ENCODE data around the gene UBE3D. TPM values are rescaled to one million over a fixed set of nuclear protein-coding genes. Genes with fewer than 3 reads are reported as not detected.

Gene UBE3D
- total RNA-seq, 4 donors from 2014 or later: 11.0 to 14.8 (median 12.5) TPM

DNA sequence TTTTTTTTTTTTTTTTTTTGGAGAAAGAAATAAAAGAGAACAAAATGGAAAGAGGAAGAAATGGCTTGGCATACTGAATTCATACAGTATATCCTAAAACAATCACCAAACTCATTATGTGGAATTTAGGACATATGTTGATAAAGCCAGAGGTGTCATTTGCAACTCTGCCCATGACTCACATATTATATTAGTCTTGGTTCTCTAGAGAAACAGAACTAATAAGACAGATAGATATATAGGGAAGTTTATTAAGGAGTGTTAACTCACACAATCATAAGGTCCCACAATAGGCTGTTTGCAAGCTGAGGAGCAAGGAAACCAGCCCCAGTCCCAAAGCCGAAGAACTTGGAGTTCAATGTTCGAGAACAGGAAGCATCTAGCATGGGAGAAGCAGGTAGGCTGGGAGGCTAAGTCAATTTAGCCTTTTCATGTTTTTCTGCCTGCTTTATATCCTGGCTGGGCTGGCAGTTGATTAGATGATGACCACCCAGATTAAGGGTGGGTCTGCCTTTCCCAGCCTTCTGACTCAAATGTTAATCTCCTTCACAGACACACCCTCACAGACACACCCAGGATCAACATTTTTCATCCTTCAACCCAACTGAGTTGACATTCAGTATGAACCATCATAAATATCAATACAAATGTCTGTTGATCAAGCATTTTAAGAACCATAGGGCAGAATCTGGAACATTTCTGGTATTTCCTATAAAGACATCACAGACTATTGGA is 102.3 kb downstream of the UBE3D start:
- H3K27me3 ChIP-seq: no peaks in the 10 kb centered on the region
- TF ChIP-seq, protein P1, sequence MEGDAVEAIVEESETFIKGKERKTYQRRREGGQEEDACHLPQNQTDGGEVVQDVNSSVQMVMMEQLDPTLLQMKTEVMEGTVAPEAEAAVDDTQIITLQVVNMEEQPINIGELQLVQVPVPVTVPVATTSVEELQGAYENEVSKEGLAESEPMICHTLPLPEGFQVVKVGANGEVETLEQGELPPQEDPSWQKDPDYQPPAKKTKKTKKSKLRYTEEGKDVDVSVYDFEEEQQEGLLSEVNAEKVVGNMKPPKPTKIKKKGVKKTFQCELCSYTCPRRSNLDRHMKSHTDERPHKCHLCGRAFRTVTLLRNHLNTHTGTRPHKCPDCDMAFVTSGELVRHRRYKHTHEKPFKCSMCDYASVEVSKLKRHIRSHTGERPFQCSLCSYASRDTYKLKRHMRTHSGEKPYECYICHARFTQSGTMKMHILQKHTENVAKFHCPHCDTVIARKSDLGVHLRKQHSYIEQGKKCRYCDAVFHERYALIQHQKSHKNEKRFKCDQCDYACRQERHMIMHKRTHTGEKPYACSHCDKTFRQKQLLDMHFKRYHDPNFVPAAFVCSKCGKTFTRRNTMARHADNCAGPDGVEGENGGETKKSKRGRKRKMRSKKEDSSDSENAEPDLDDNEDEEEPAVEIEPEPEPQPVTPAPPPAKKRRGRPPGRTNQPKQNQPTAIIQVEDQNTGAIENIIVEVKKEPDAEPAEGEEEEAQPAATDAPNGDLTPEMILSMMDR (IDR thresholded peaks at IDR 0.05): no peak
- TF ChIP-seq POLR2A (IDR thresholded peaks at IDR 0.05): no peak
- no peak for DNase-seq
- H3K4me3 ChIP-seq (replicated peaks in 1 of 3): no peak overlapping the region
- 97 to 98% methylated on average over 2 of the region's 2 CpGs for WGBS, 2 donors
- H3K27ac ChIP-seq: no peak overlapping the region
- no peaks in the 10 kb centered on the region for H3K4me1 ChIP-seq
- H3K9me3 ChIP-seq: no peaks in the 10 kb centered on the region
- intact Hi-C loops (cut with DNase I): no loop called here
- no peaks in the 10 kb centered on the region for H3K36me3 ChIP-seq

- intact Hi-C loops (cut with DNase I): no loop called here
- Histone ChIP-seq H3K9me3 (no peaks in the 10 kb centered on the region), H3K4me3 (replicated peaks in 1 of 3) (no peak overlapping the region), H3K4me1 (no peaks in the 10 kb centered on the region), H3K27me3 (no peaks in the 10 kb centered on the region), H3K27ac (no peak overlapping the region), H3K36me3 (no peaks in the 10 kb centered on the region)
- WGBS, 2 donors: 60 to 70% methylated on average over 4 of the region's 4 CpGs
- TF ChIP-seq, protein P1 (IDR thresholded peaks at IDR 0.05): no peak
- no peak for TF ChIP-seq POLR2A (IDR thresholded peaks at IDR 0.05)
- DNase-seq: no peak
These were observed 106.2 kb downstream of the UBE3D start for GRCh38 chr6:82959385-82959941.

- intact Hi-C loops (cut with DNase I): no loop called here
- WGBS, 2 donors: 87 to 92% methylated on average over 1 of the region's 1 CpG
- Histone ChIP-seq H3K4me1 (no peaks in the 10 kb centered on the region), H3K9me3 (no peaks in the 10 kb centered on the region), H3K27ac (no peak overlapping the region), H3K4me3 (replicated peaks in 1 of 3) (no peak overlapping the region), H3K27me3 (no peaks in the 10 kb centered on the region), H3K36me3 (no peaks in the 10 kb centered on the region)
- no peak for TF ChIP-seq POLR2A (IDR thresholded peaks at IDR 0.05)
- TF ChIP-seq, protein P1 (IDR thresholded peaks at IDR 0.05): no peak
- no peak for DNase-seq
These were observed 107.1 kb downstream of the UBE3D start for GRCh38 chr6:82958551-82958950.

GRCh38 chr6:82957868-82958245 is 107.8 kb downstream of the UBE3D start:
- no peaks in the 10 kb centered on the region for H3K9me3 ChIP-seq
- no peaks in the 10 kb centered on the region for H3K4me1 ChIP-seq
- TF ChIP-seq, protein P1 (IDR thresholded peaks at IDR 0.05): no peak
- no peak for TF ChIP-seq POLR2A (IDR thresholded peaks at IDR 0.05)
- 90% methylated on average over 2 of the region's 2 CpGs for WGBS, 2 donors
- intact Hi-C loops (cut with DNase I): no loop called here
- no peaks in the 10 kb centered on the region for H3K36me3 ChIP-seq
- no peak overlapping the region for H3K4me3 ChIP-seq (replicated peaks in 1 of 3)
- DNase-seq: no peak
- no peaks in the 10 kb centered on the region for H3K27me3 ChIP-seq
- H3K27ac ChIP-seq: no peak overlapping the region

DNA sequence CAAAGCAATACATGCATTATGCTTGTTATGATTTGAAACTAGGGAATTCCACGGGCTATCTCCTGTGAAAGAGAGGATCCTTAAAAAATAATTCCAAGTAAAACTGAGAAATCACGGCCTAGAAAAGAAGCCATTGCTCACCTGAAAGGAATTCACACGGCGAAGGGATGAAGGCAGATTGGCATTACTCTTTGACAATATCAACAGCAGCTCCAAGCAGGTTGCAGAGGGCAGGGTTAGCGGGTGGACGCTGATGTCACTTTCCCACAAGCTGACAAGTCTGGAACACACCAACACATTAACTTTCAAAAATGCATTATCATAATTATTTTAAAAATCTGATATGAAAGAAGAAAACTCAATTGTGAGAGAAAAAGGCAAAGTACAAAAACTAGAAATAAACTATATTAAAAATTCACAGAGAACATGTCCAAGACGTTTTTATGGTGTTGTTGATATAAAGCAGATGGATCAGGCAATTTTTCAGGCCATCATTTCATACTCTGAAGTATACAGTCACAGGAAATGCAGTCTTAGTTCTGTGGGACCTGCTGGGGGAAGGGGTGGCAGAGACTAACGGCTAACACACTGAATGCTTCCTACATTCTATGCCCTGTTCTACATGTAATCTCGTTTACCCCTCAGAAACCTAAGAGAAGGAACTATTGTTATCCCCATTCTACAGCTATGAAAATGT is 108.3 kb downstream of the UBE3D start:
- H3K9me3 ChIP-seq: no peaks in the 10 kb centered on the region
- no peak for DNase-seq
- H3K27me3 ChIP-seq: no peaks in the 10 kb centered on the region
- intact Hi-C loops (cut with DNase I): no loop called here
- H3K4me1 ChIP-seq: no peaks in the 10 kb centered on the region
- H3K36me3 ChIP-seq: no peaks in the 10 kb centered on the region
- 86 to 87% methylated on average over 9 of the region's 9 CpGs for WGBS, 2 donors
- TF ChIP-seq, protein P1 (IDR thresholded peaks at IDR 0.05): no peak
- no peak for TF ChIP-seq POLR2A (IDR thresholded peaks at IDR 0.05)
- no peak overlapping the region for H3K27ac ChIP-seq
- H3K4me3 ChIP-seq (replicated peaks in 1 of 3): no peak overlapping the region
